Endothelial cell of umbilical vein (primary cell): ENCODE results near the gene LAG3. TPM values are rescaled to one million over a fixed set of nuclear protein-coding genes. Genes with fewer than 3 reads are reported as not detected.

Source experiments
- BruUV-seq: library from RNA; stranded (reverse); fragments of 400-500 nt; replicated peaks from 2 replicates; lab custom pipeline; 2021; lab: Mats Ljungman, UMichigan
- CTCF ChIA-PET: fragments of 300-600, 350-600 bp; sonication (Branson Sonifier 250); formaldehyde crosslinking; loops from one replicate; lab custom pipeline; 2021; ENCODE audit warnings: antibody characterized with exemption, inconsistent platforms; lab: Charles Lee
- POLR2A ChIA-PET: fragments of 300-600, 350-600 bp; sonication (Branson Sonifier 250); formaldehyde crosslinking; loops from one replicate; lab custom pipeline; 2021; ENCODE audit warnings: antibody characterized with exemption, inconsistent platforms; lab: Charles Lee
- DNase-seq: peaks from one replicate; pipeline ENCODE4 v3.0.0-alpha.2; 2011; ENCODE audit warnings: low read depth, low spot score
- FAIRE-seq: peaks from 2 replicates; lab custom pipeline; 2011; peaks lifted over from hg19 to GRCh38; lab: Jason Lieb, UNC
- H2AFZ ChIP-seq: 2 replicates; pipeline ENCODE4 v1.6.0; 2012; ENCODE audit warnings: low read depth, low read length, control low read depth, inconsistent platforms
- H3K27ac ChIP-seq: 2 replicates; pipeline ENCODE4 v1.5.1; 2011; ENCODE audit warnings: low read depth, mild to moderate bottlenecking, control low read depth, low read length, moderate library complexity; ENCODE audit not compliant: insufficient read depth
- H3K27me3 ChIP-seq, 2 experiments: 2 replicates each; pipeline versions ENCODE4 v1.6.0 to v1.6.1; 2011; ENCODE audit warnings: low read length in 2 of 2, mixed read lengths in 1 of 2; ENCODE audit not compliant: control insufficient read depth in 2 of 2, insufficient read depth in 2 of 2
- H3K36me3 ChIP-seq, 2 experiments: 2 replicates in 1 of 2; 3 replicates in 1 of 2; pipeline ENCODE4 v1.5.1; 2011; ENCODE audit warnings: low read length in 2 of 2, mild to moderate bottlenecking in 1 of 2, moderate library complexity in 1 of 2; ENCODE audit not compliant: control insufficient read depth in 2 of 2, insufficient read depth in 2 of 2; ENCODE audit errors: extremely low read depth in 1 of 2
- H3K4me1 ChIP-seq: 3 replicates; pipeline ENCODE4 v1.5.1; 2011; ENCODE audit warnings: mild to moderate bottlenecking, low read length; ENCODE audit not compliant: control insufficient read depth, insufficient read depth; ENCODE audit errors: extremely low read depth
- H3K4me2 ChIP-seq: 2 replicates; pipeline ENCODE4 v1.6.1; 2011; ENCODE audit warnings: low read length, control low read depth, mixed read lengths; ENCODE audit not compliant: insufficient read depth
- H3K4me3 ChIP-seq, 3 experiments: fragments of 200-600 bp in 1 of 3; sonication (generic), shearing (Covaris generic) in 1 of 3; replicated peaks in 1 of 3; 2 replicates each; pipeline ENCODE4 v1.5.1; 2011 to 2016; ENCODE audit warnings: control low read depth in 3 of 3, low read length in 3 of 3, mild to moderate bottlenecking in 2 of 3, inconsistent platforms in 1 of 3, low read depth in 1 of 3, moderate library complexity in 1 of 3; ENCODE audit not compliant: insufficient read depth in 1 of 3
- H3K79me2 ChIP-seq: 2 replicates; pipeline ENCODE4 v1.6.0; 2012; ENCODE audit warnings: low read length, inconsistent platforms; ENCODE audit not compliant: control insufficient read depth, insufficient read depth
- H3K9ac ChIP-seq: replicated peaks from 2 replicates; pipeline ENCODE3; 2011; ENCODE audit warnings: low read length, control low read depth; ENCODE audit not compliant: insufficient read depth; ENCODE audit errors: extremely low read depth
- H3K9me1 ChIP-seq: replicated peaks from 3 replicates; pipeline ENCODE4 v1.6.0; 2011; ENCODE audit warnings: mild to moderate bottlenecking, low read length; ENCODE audit not compliant: control insufficient read depth, insufficient read depth; ENCODE audit errors: extremely low read depth
- H3K9me3 ChIP-seq: replicated peaks from 2 replicates; pipeline ENCODE4 v1.5.1; 2012; ENCODE audit warnings: low read length, inconsistent platforms; ENCODE audit not compliant: control insufficient read depth, insufficient read depth
- H4K20me1 ChIP-seq: replicated peaks from 2 replicates; pipeline ENCODE3; 2011; ENCODE audit warnings: mild to moderate bottlenecking, low read length; ENCODE audit not compliant: control insufficient read depth, insufficient read depth; ENCODE audit errors: extremely low read depth
- CTCF ChIP-seq, 2 donors: IDR thresholded peaks; 1 replicate in 1 of 2; 2 replicates in 1 of 2; pipeline ENCODE4 v1.5.1; 2011; ENCODE audit warnings: low read length in 2 of 2, mild to moderate bottlenecking in 2 of 2, moderate library complexity in 2 of 2, control low read depth in 1 of 2, inconsistent platforms in 1 of 2, low read depth in 1 of 2; ENCODE audit not compliant: insufficient read depth in 1 of 2; ENCODE audit errors: extremely low read depth in 1 of 2
- EZH2 ChIP-seq: IDR thresholded peaks from 2 replicates; pipeline ENCODE4 v1.6.1; 2012; ENCODE audit warnings: borderline replicate concordance, low read depth, mild to moderate bottlenecking, moderate library complexity, low read length, inconsistent platforms; ENCODE audit not compliant: severe bottlenecking
- FOS ChIP-seq: IDR thresholded peaks from 2 replicates; pipeline ENCODE4 v1.6.1; 2011; ENCODE audit warnings: mild to moderate bottlenecking, low read length, moderate library complexity, borderline replicate concordance; ENCODE audit not compliant: insufficient read depth
- GATA2 ChIP-seq: IDR thresholded peaks from 2 replicates; pipeline ENCODE4 v1.7.0; 2011; ENCODE audit warnings: low read depth, mild to moderate bottlenecking, moderate library complexity, mixed read lengths, low read length; ENCODE audit not compliant: insufficient read length, insufficient read depth
- JUN ChIP-seq: IDR thresholded peaks from 2 replicates; pipeline ENCODE4 v1.6.1; 2011; ENCODE audit warnings: borderline replicate concordance, low read depth; ENCODE audit not compliant: insufficient read length, insufficient read depth
- MAX ChIP-seq: IDR thresholded peaks from 2 replicates; pipeline ENCODE4 v1.6.1; 2011; ENCODE audit not compliant: insufficient read depth, insufficient read length
- MYC ChIP-seq: IDR thresholded peaks from one replicate; pipeline ENCODE4 v1.6.1; 2011; ENCODE audit warnings: mild to moderate bottlenecking, low read depth, low read length
- POLR2A ChIP-seq: IDR thresholded peaks from 2 replicates; pipeline ENCODE4 v1.6.1; 2012; ENCODE audit warnings: low read depth, mild to moderate bottlenecking, control low read depth, low read length
- POLR2AphosphoS5 ChIP-seq: IDR thresholded peaks from 2 replicates; pipeline ENCODE4 v1.6.1; 2012; ENCODE audit warnings: low read depth, mild to moderate bottlenecking, control low read depth, low read length, moderate library complexity; ENCODE audit not compliant: insufficient read depth
- dilution Hi-C: fragments of 300-500 bp; cut with MboI; formaldehyde crosslinking; loops from one replicate; pipeline ENCODE4 v1.15.0; 2019; ENCODE audit warnings: low sequenced_read_pairs; ENCODE audit not compliant: extremely low pct_ligation_motif_present
- intact Hi-C: fragments of 100-400 bp; cut with micrococcal nuclease; formaldehyde crosslinking; loops from one replicate; pipeline ENCODE4 v1.10.0; 2022
- polyA plus RNA-seq, 4 experiments: library from polyadenylated mRNA; depleted of rRNA in 3 of 4; stranded (reverse) in 3 of 4; unstranded in 1 of 4; fragments of >200 nt; gene quantifications; 2 replicates each; pipeline versions ENCODE4 v1.2.1 to v1.2.3, GENCODE V29; 2011 to 2012; ENCODE audit warnings: missing spikeins in 1 of 4
- total RNA-seq: library from RNA; stranded (reverse); gene quantifications from 2 replicates; pipeline ENCODE4 v1.2.3, GENCODE V29; 2021

LAG3 gene
- total and polyA plus RNA-seq, 2 donors (not counting 3 experiments of a cell fraction or from before 2014, with no cell fraction given): 1.3 to 3.8 TPM

GRCh38 chr12:6759741-6760140, 12.6 kb upstream of the LAG3 start:
- H3K9ac ChIP-seq: no peak overlapping the region
- DNase-seq (no peak), FAIRE-seq (no peak)
- ChIA-PET POLR2A (interaction anchor here (0.7 kb wide), 1 partner anchor 363 kb away, joined by 3 read pairs; no protein-coding TSS in a partner anchor), CTCF (interaction anchor here (1.2 kb wide), 1 partner anchor 19 kb away, joined by 3 read pairs; no protein-coding TSS in a partner anchor)
- no peaks in the 10 kb centered on the region for H3K36me3 ChIP-seq
- H3K4me2 ChIP-seq: no peak overlapping the region
- no peaks in the 10 kb centered on the region for H3K9me3 ChIP-seq
- dilution Hi-C loops: no loop called here
- intact Hi-C loops: no loop called here
- H3K4me3 ChIP-seq: no peak overlapping the region
- no peaks in the 10 kb centered on the region for H3K9me1 ChIP-seq
- peaks cover 13% of the 10 kb centered on the region for H3K4me1 ChIP-seq
- H2AFZ ChIP-seq: no peak overlapping the region
- TF ChIP-seq CTCF (IDR thresholded peaks at IDR 0.05; ENCODE audit: extremely low read depth in 1 of 2, insufficient read depth in 1 of 2, low read depth in 1 of 2, low read length in 2 of 2) (no peak), MAX (no peak), MYC (no peak), POLR2A (no peak), EZH2 (no peak), GATA2 (no peak), FOS (no peak), JUN (no peak), POLR2AphosphoS5 (no peak)
- no peaks in the 10 kb centered on the region for H3K79me2 ChIP-seq
- peaks cover 0 to 2% of the 10 kb centered on the region in 2 experiments for H3K27me3 ChIP-seq
- BruUV-seq: no TSS peak
- H4K20me1 ChIP-seq: no peaks in the 10 kb centered on the region
- H3K27ac ChIP-seq: no peak overlapping the region
